SU-DHL-6 (cell line): Measurements from ENCODE around the gene AKT3.

Source experiments
- EZH2phosphoT487 ChIP-seq: fragments of 200-600 bp; sonication (generic), shearing (Covaris generic); conservative IDR thresholded peaks from 2 replicates; pipeline ENCODE4 v1.6.1; 2018; ENCODE audit warnings: mild to moderate bottlenecking, antibody characterized with exemption, low read length, moderate library complexity, mixed read lengths
- TF ChIP-seq, protein P1 (sequence below): fragments of 200-600 bp; sonication (generic); IDR thresholded peaks from one replicate; pipeline ENCODE4 v1.5.1; 2017; ENCODE audit warnings: antibody characterized with exemption, mild to moderate bottlenecking, low read length, moderate library complexity; ENCODE audit not compliant: insufficient read depth, poor library complexity, severe bottlenecking

- TF ChIP-seq EZH2phosphoT487: no peak
- TF ChIP-seq, protein P1, sequence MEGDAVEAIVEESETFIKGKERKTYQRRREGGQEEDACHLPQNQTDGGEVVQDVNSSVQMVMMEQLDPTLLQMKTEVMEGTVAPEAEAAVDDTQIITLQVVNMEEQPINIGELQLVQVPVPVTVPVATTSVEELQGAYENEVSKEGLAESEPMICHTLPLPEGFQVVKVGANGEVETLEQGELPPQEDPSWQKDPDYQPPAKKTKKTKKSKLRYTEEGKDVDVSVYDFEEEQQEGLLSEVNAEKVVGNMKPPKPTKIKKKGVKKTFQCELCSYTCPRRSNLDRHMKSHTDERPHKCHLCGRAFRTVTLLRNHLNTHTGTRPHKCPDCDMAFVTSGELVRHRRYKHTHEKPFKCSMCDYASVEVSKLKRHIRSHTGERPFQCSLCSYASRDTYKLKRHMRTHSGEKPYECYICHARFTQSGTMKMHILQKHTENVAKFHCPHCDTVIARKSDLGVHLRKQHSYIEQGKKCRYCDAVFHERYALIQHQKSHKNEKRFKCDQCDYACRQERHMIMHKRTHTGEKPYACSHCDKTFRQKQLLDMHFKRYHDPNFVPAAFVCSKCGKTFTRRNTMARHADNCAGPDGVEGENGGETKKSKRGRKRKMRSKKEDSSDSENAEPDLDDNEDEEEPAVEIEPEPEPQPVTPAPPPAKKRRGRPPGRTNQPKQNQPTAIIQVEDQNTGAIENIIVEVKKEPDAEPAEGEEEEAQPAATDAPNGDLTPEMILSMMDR: no peak
Observed at GRCh38 chr1:243549791-243550190, 300.3 kb downstream of the AKT3 start.
